CD4-positive, alpha-beta T cell treated with Interleukin-17A for 4 hours (primary cell): Measurements from ENCODE around the gene LOX.

Experiments used
- DNase-seq: peaks from one replicate; pipeline ENCODE4 v3.0.0-alpha.2; 2020; ENCODE audit warnings: mixed read lengths

LOX gene

GRCh38 chr5:122078116-122079110 lies at the start of gene LOX:
Gene LOX (minus strand): TSS chr5:122078259. CDS start chr5:122077985, 274 bp downstream.
- DNase-seq, result no peak

- no peak for DNase-seq
These were observed 48.8 kb upstream of the LOX start for GRCh38 chr5:122126756-122127321.

- no peak for DNase-seq
These were observed 48.2 kb upstream of the LOX start for GRCh38 chr5:122126177-122126755.

GRCh38 chr5:122124766-122125165 lies 46.7 kb upstream of the LOX start:
- DNase-seq, result no peak

- no peak for DNase-seq
These were observed 43.7 kb upstream of the LOX start for GRCh38 chr5:122121479-122122465.

GRCh38 chr5:122120957-122121356 lies 42.9 kb upstream of the LOX start:
- DNase-seq, result no peak

- DNase-seq, result no peak
These were observed 42.4 kb upstream of the LOX start for GRCh38 chr5:122120493-122120892.

- DNase-seq, result no peak
These were observed 41.1 kb upstream of the LOX start for GRCh38 chr5:122119205-122119604.

GRCh38 chr5:122118356-122118948 lies 40.4 kb upstream of the LOX start:
- no peak for DNase-seq

GRCh38 chr5:122114501-122114900 lies 36.4 kb upstream of the LOX start:
- no peak for DNase-seq

GRCh38 chr5:122112733-122113558 lies 34.9 kb upstream of the LOX start:
- DNase-seq, result no peak

- no peak for DNase-seq
These were observed 34.0 kb upstream of the LOX start for GRCh38 chr5:122112063-122112462.

- no peak for DNase-seq
These were observed 33.4 kb upstream of the LOX start for GRCh38 chr5:122111460-122111859.

GRCh38 chr5:122110987-122111386 lies 32.9 kb upstream of the LOX start:
- no peak for DNase-seq

- no peak for DNase-seq
These were observed 29.0 kb upstream of the LOX start for GRCh38 chr5:122107016-122107415.

- DNase-seq, result no peak
These were observed 27.9 kb upstream of the LOX start for GRCh38 chr5:122105909-122106308.

- no peak for DNase-seq
These were observed 24.8 kb upstream of the LOX start for GRCh38 chr5:122102825-122103224.

- DNase-seq, result no peak
These were observed 23.7 kb upstream of the LOX start for GRCh38 chr5:122101636-122102285.

- no peak for DNase-seq
These were observed 21.2 kb upstream of the LOX start for GRCh38 chr5:122099060-122099790.

GRCh38 chr5:122097391-122097790 lies 19.3 kb upstream of the LOX start:
- no peak for DNase-seq
